Neural progenitor cell (in vitro differentiated cells): ENCODE measurements around the gene IGSF3. TPM values are rescaled to one million over a fixed set of nuclear protein-coding genes. Genes with fewer than 3 reads are reported as not detected.

Source experiments
- DNase-seq: peaks from one replicate; pipeline ENCODE4 v3.0.0-alpha.2; 2016; ENCODE audit warnings: low spot score
- H2AFZ ChIP-seq: fragments of 200-600 bp; sonication (generic); replicated peaks from 2 replicates; pipeline ENCODE4 v1.6.1; 2016; ENCODE audit warnings: antibody characterized with exemption
- H3F3A ChIP-seq: fragments of 200-600 bp; sonication (generic); 2 replicates; pipeline ENCODE4 v1.6.1; 2016; ENCODE audit warnings: antibody characterized with exemption, low read depth
- H3K27ac ChIP-seq: fragments of 200-600 bp; sonication (generic); 2 replicates; pipeline ENCODE4 v1.5.1; 2016; ENCODE audit warnings: mild to moderate bottlenecking
- H3K27me3 ChIP-seq: fragments of 200-600 bp; sonication (generic); 2 replicates; pipeline ENCODE4 v1.6.1; 2016; ENCODE audit warnings: mild to moderate bottlenecking, moderate library complexity
- H3K36me3 ChIP-seq: fragments of 200-600 bp; sonication (generic); 2 replicates; pipeline ENCODE4 v1.5.1; 2016
- H3K4me1 ChIP-seq: fragments of 200-600 bp; sonication (generic); 2 replicates; pipeline ENCODE4 v1.6.1; 2016; ENCODE audit warnings: mixed run types
- H3K4me2 ChIP-seq: fragments of 200-600 bp; sonication (generic); 2 replicates; pipeline ENCODE4 v1.6.1; 2016
- H3K4me3 ChIP-seq: fragments of 200-600 bp; sonication (generic); 2 replicates; pipeline ENCODE4 v1.5.1; 2016
- H3K79me2 ChIP-seq: fragments of 200-600 bp; sonication (generic); 2 replicates; pipeline ENCODE4 v1.6.1; 2016; ENCODE audit warnings: low read depth
- H3K9ac ChIP-seq: fragments of 200-600 bp; sonication (generic); 2 replicates; pipeline ENCODE4 v1.6.1; 2016
- H3K9me3 ChIP-seq: fragments of 200-600 bp; sonication (generic); 2 replicates; pipeline ENCODE4 v1.5.1; 2016; ENCODE audit warnings: low read depth
- H4K20me1 ChIP-seq: fragments of 200-600 bp; sonication (generic); 2 replicates; pipeline ENCODE4 v1.6.1; 2016; ENCODE audit warnings: low read depth
- H3K27ac Mint-ChIP-seq: 3 replicates; pipeline ENCODE4 v1.8.0; 2021; ENCODE audit warnings: mixed read lengths
- H3K27me3 Mint-ChIP-seq: 2 replicates; pipeline ENCODE4 v1.8.0; 2022; ENCODE audit warnings: low read depth, mild to moderate bottlenecking, inconsistent platforms, moderate library complexity, mixed read lengths; ENCODE audit not compliant: insufficient read depth
- H3K36me3 Mint-ChIP-seq: 3 replicates; pipeline ENCODE4 v1.8.0; 2021; ENCODE audit warnings: mixed read lengths
- H3K4me1 Mint-ChIP-seq: 3 replicates; pipeline ENCODE4 v1.8.0; 2021; ENCODE audit warnings: mixed read lengths
- H3K4me3 Mint-ChIP-seq: 3 replicates; pipeline ENCODE4 v1.8.0; 2021; ENCODE audit warnings: mild to moderate bottlenecking, moderate library complexity, mixed read lengths
- H3K9me3 Mint-ChIP-seq: 3 replicates; pipeline ENCODE4 v1.8.0; 2020; ENCODE audit warnings: mixed read lengths
- CTCF ChIP-seq: fragments of 200-600 bp; sonication (generic); IDR thresholded peaks from 2 replicates; pipeline ENCODE4 v1.5.1; 2017; ENCODE audit warnings: antibody characterized with exemption, mild to moderate bottlenecking
- EZH2 ChIP-seq: fragments of 200-600 bp; sonication (generic); IDR thresholded peaks from 2 replicates; pipeline ENCODE4 v1.6.1; 2017; ENCODE audit warnings: antibody characterized with exemption, mild to moderate bottlenecking, moderate library complexity
- EZH2phosphoT487 ChIP-seq: fragments of 200-600 bp; sonication (generic); IDR thresholded peaks from 2 replicates; pipeline ENCODE4 v1.6.1; 2017; ENCODE audit warnings: antibody characterized with exemption
- total RNA-seq: library from RNA; depleted of rRNA; stranded (reverse); fragments of >200 nt; gene quantifications from 2 replicates; pipeline ENCODE4 v1.2.3, GENCODE V29; 2015; ENCODE audit warnings: low replicate concordance

IGSF3 gene
- total RNA-seq, 1 donor from 2014 or later, result 24.0 TPM

- Histone ChIP-seq H3F3A (no peaks in the 10 kb centered on the region), H3K79me2 (no peaks in the 10 kb centered on the region), H3K4me3 (no peak overlapping the region), H3K36me3 (peaks cover under 1% of the 10 kb centered on the region), H2AFZ (no peak overlapping the region), H3K27me3 (no peaks in the 10 kb centered on the region), H3K4me1 (peaks cover under 1% of the 10 kb centered on the region), H4K20me1 (no peaks in the 10 kb centered on the region), H3K27ac (no peak overlapping the region), H3K9ac (no peak overlapping the region), H3K4me2 (no peak overlapping the region), H3K9me3 (no peaks in the 10 kb centered on the region)
- TF ChIP-seq EZH2, result no peak
- no peak for TF ChIP-seq CTCF
- TF ChIP-seq EZH2phosphoT487, result no peak
- DNase-seq, result no peak
- no peaks in the 10 kb centered on the region for H3K36me3 Mint-ChIP-seq
- peaks cover 6% of the 10 kb centered on the region for H3K4me1 Mint-ChIP-seq
- no peak overlapping the region for H3K27ac Mint-ChIP-seq
- H3K4me3 Mint-ChIP-seq, result no peak overlapping the region
- no peaks in the 10 kb centered on the region for H3K9me3 Mint-ChIP-seq
- H3K27me3 Mint-ChIP-seq, result peaks cover 3% of the 10 kb centered on the region
These were observed 38.6 kb upstream of the IGSF3 start for GRCh38 chr1:116706123-116706522.

GRCh38 chr1:116704278-116704677 lies 36.7 kb upstream of the IGSF3 start:
- H3K27me3 ChIP-seq, result no peaks in the 10 kb centered on the region
- H3K79me2 ChIP-seq, result no peaks in the 10 kb centered on the region
- TF ChIP-seq EZH2phosphoT487 (no peak), EZH2 (no peak), CTCF (no peak)
- H3K4me3 Mint-ChIP-seq, result no peak overlapping the region
- H3K9ac ChIP-seq, result no peak overlapping the region
- H3K27ac ChIP-seq, result no peak overlapping the region
- H3K9me3 ChIP-seq, result no peaks in the 10 kb centered on the region
- no peaks in the 10 kb centered on the region for H3K4me1 ChIP-seq
- no peaks in the 10 kb centered on the region for H3K4me1 Mint-ChIP-seq
- no peak overlapping the region for H3K4me3 ChIP-seq
- H4K20me1 ChIP-seq, result no peaks in the 10 kb centered on the region
- no peak overlapping the region for H3K4me2 ChIP-seq
- no peaks in the 10 kb centered on the region for H3F3A ChIP-seq
- no peak for DNase-seq
- no peaks in the 10 kb centered on the region for H3K9me3 Mint-ChIP-seq
- no peaks in the 10 kb centered on the region for H3K36me3 Mint-ChIP-seq
- H3K36me3 ChIP-seq, result peaks cover 3% of the 10 kb centered on the region
- peaks cover 2% of the 10 kb centered on the region for H3K27me3 Mint-ChIP-seq
- H2AFZ ChIP-seq, result no peak overlapping the region
- H3K27ac Mint-ChIP-seq, result no peak overlapping the region

DNA sequence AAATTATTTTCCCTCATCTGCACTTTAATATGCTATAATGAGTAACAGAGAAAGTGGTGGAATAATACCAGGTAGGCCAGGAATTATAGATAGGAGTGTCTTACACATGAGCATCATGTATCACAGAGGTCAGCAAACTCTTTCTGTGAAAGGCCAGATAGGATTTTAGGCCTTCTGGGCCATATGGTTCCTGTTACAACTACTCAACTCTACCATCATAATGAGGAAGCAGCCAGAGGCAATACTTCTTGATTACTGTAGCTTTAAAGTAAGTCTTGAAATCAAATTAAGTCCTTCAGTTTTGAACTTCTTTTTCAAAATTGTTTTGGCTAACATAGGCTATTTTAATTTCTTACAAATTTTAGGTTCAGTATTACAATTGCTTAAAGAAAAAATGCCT lies 32.1 kb upstream of the IGSF3 start:
- peaks cover 20% of the 10 kb centered on the region for H3K4me1 Mint-ChIP-seq
- H2AFZ ChIP-seq, result no peak overlapping the region
- no peaks in the 10 kb centered on the region for H3K36me3 Mint-ChIP-seq
- no peaks in the 10 kb centered on the region for H3K27me3 Mint-ChIP-seq
- no peaks in the 10 kb centered on the region for H3F3A ChIP-seq
- H3K27me3 ChIP-seq, result no peaks in the 10 kb centered on the region
- no peaks in the 10 kb centered on the region for H3K4me1 ChIP-seq
- no peak overlapping the region for H3K9ac ChIP-seq
- H3K9me3 Mint-ChIP-seq, result no peaks in the 10 kb centered on the region
- TF ChIP-seq CTCF, result no peak
- TF ChIP-seq EZH2phosphoT487, result no peak
- no peak for TF ChIP-seq EZH2
- no peak overlapping the region for H3K4me3 Mint-ChIP-seq
- H3K79me2 ChIP-seq, result no peaks in the 10 kb centered on the region
- no peak overlapping the region for H3K27ac Mint-ChIP-seq
- H3K9me3 ChIP-seq, result no peaks in the 10 kb centered on the region
- H4K20me1 ChIP-seq, result no peaks in the 10 kb centered on the region
- no peak overlapping the region for H3K4me2 ChIP-seq
- no peak for DNase-seq
- H3K4me3 ChIP-seq, result no peak overlapping the region
- H3K36me3 ChIP-seq, result peaks cover 3% of the 10 kb centered on the region
- H3K27ac ChIP-seq, result no peak overlapping the region

- Mint-ChIP-seq H3K36me3 (no peaks in the 10 kb centered on the region), H3K4me1 (peaks cover 20% of the 10 kb centered on the region), H3K27me3 (no peaks in the 10 kb centered on the region), H3K27ac (no peak overlapping the region), H3K9me3 (no peaks in the 10 kb centered on the region), H3K4me3 (no peak overlapping the region)
- H3K79me2 ChIP-seq, result no peaks in the 10 kb centered on the region
- no peak for TF ChIP-seq EZH2phosphoT487
- no peak for TF ChIP-seq EZH2
- no peak overlapping the region for H3K4me2 ChIP-seq
- no peaks in the 10 kb centered on the region for H3K27me3 ChIP-seq
- no peak overlapping the region for H3K27ac ChIP-seq
- DNase-seq, result no peak
- H3K9me3 ChIP-seq, result no peaks in the 10 kb centered on the region
- no peak overlapping the region for H3K9ac ChIP-seq
- H2AFZ ChIP-seq, result peak overlapping the region; percentile 9
- no peak overlapping the region for H3K4me3 ChIP-seq
- no peaks in the 10 kb centered on the region for H3F3A ChIP-seq
- peaks cover 3% of the 10 kb centered on the region for H3K36me3 ChIP-seq
- no peaks in the 10 kb centered on the region for H3K4me1 ChIP-seq
- no peaks in the 10 kb centered on the region for H4K20me1 ChIP-seq
These were observed 30.7 kb upstream of the IGSF3 start for GRCh38 chr1:116698244-116698595.
